Measurements from ENCODE around the gene KCNA2.

- TF ChIP-seq CTCF (IDR thresholded peaks at IDR 0.05) (no peak), POLR2AphosphoS5 (IDR thresholded peaks at IDR 0.05; ENCODE audit: low read depth, low read length) (no peak), TCF7L2 (IDR thresholded peaks at IDR 0.05; ENCODE audit: low read depth, low read length) (no peak), SIN3A (IDR thresholded peaks at IDR 0.05; ENCODE audit: borderline replicate concordance, insufficient read depth, low read depth, low read length) (no peak), REST (IDR thresholded peaks at IDR 0.05; ENCODE audit: insufficient read depth in 1 of 2, low read depth in 2 of 2, low read length in 1 of 2) (no peak)
Observed at GRCh38 chr1:110572751-110573150, 33.4 kb downstream of the KCNA2 start.

Data from Panc1 (cell line).